Activated T-cell treated with anti-CD3 and anti-CD28 coated beads for 48 hours (primary cell): ENCODE results near the gene NME3.
"Not testable (repeated sequence)": the region's sequence is repeated elsewhere in the genome, so short reads cannot be mapped to it uniquely, and the experiment has no call there.

ENCODE experiments used
- DNase-seq: peaks from one replicate; pipeline ENCODE4 v3.0.0-alpha.2; 2020; ENCODE audit warnings: low read depth

The NME3 gene

GRCh38 chr16:1771188-1771863, at the start of gene NME3:
TSS of gene NME3 (minus strand) at chr16:1771543. CDS start at chr16:1771534, 9 bp downstream.
- peak; percentile 79 for DNase-seq

GRCh38 chr16:1820946-1821290, 49.6 kb upstream of the NME3 start:
- DNase-seq, result no peak

- DNase-seq, result no peak
Observed at GRCh38 chr16:1820096-1820945, 49.0 kb upstream of the NME3 start.

GRCh38 chr16:1819611-1820010, 48.3 kb upstream of the NME3 start:
- no peak for DNase-seq

GRCh38 chr16:1818873-1819525, 47.7 kb upstream of the NME3 start:
- DNase-seq, result no peak

GRCh38 chr16:1818204-1818872, 47.0 kb upstream of the NME3 start:
- no peak for DNase-seq

- no peak for DNase-seq
Observed at GRCh38 chr16:1817716-1818115, 46.4 kb upstream of the NME3 start.

GRCh38 chr16:1817276-1817589, 45.9 kb upstream of the NME3 start:
- no peak for DNase-seq

- no peak for DNase-seq
Observed at GRCh38 chr16:1816396-1817275, 45.3 kb upstream of the NME3 start.

GRCh38 chr16:1815461-1815860, 44.1 kb upstream of the NME3 start:
- no peak for DNase-seq

- DNase-seq, result peak; percentile 58
Observed at GRCh38 chr16:1812732-1813163, 41.4 kb upstream of the NME3 start.

- no peak for DNase-seq
Observed at GRCh38 chr16:1810536-1810935, 39.2 kb upstream of the NME3 start.

GRCh38 chr16:1810106-1810505, 38.8 kb upstream of the NME3 start:
- no peak for DNase-seq

GRCh38 chr16:1809281-1809801, 38.0 kb upstream of the NME3 start:
- DNase-seq, result no peak

- DNase-seq, result no peak
Observed at GRCh38 chr16:1808691-1809090, 37.3 kb upstream of the NME3 start.

GRCh38 chr16:1807626-1808025, 36.3 kb upstream of the NME3 start:
- no peak for DNase-seq

GRCh38 chr16:1800701-1801100, 29.4 kb upstream of the NME3 start:
- no peak for DNase-seq

- not testable (repeated sequence) for DNase-seq
Observed at GRCh38 chr16:1799263-1799662, 27.9 kb upstream of the NME3 start.

- no peak for DNase-seq
Observed at GRCh38 chr16:1794908-1795666, 23.7 kb upstream of the NME3 start.

GRCh38 chr16:1794221-1794871, 23.0 kb upstream of the NME3 start:
- DNase-seq, result no peak
